Epithelial cell of proximal tubule (primary cell): ENCODE data around the gene FOXK2. TPM values are rescaled to one million over a fixed set of nuclear protein-coding genes. Genes with fewer than 3 reads are reported as not detected.

Experiments
- DNase-seq: peaks from one replicate; pipeline ENCODE4 v3.0.0-alpha.2; 2011; ENCODE audit warnings: low read depth
- H3K4me3 ChIP-seq: 2 replicates; pipeline ENCODE4 v1.5.1; 2011; ENCODE audit warnings: low read depth, mild to moderate bottlenecking, low read length
- CTCF ChIP-seq: conservative IDR thresholded peaks from 2 replicates; pipeline ENCODE4 v1.5.1; 2012; ENCODE audit warnings: low read depth, mild to moderate bottlenecking, low read length
- total RNA-seq: library from RNA; depleted of rRNA; stranded (reverse); fragments of >200 nt; gene quantifications from 2 replicates; pipeline ENCODE4 v1.2.3, GENCODE V29; 2015

FOXK2 gene
- total RNA-seq, 1 donor from 2014 or later, result 33.4 TPM

GRCh38 chr17:82616021-82616711 lies 96.6 kb downstream of the FOXK2 start:
- H3K4me3 ChIP-seq, result no peak overlapping the region
- no peak for DNase-seq
- no peak for TF ChIP-seq CTCF

GRCh38 chr17:82619211-82619610 lies 99.7 kb downstream of the FOXK2 start:
- no peak for DNase-seq
- no peak overlapping the region for H3K4me3 ChIP-seq
- TF ChIP-seq CTCF, result no peak

GRCh38 chr17:82619641-82620040 lies 100.1 kb downstream of the FOXK2 start:
- H3K4me3 ChIP-seq, result no peak overlapping the region
- no peak for TF ChIP-seq CTCF
- no peak for DNase-seq

- H3K4me3 ChIP-seq, result no peak overlapping the region
- no peak for TF ChIP-seq CTCF
- DNase-seq, result no peak
These were observed 104.2 kb downstream of the FOXK2 start for GRCh38 chr17:82623707-82624106.

GRCh38 chr17:82627405-82627804 lies 107.9 kb downstream of the FOXK2 start:
- TF ChIP-seq CTCF, result no peak
- H3K4me3 ChIP-seq, result no peak overlapping the region
- DNase-seq, result no peak

GRCh38 chr17:82629748-82630147 lies 110.2 kb downstream of the FOXK2 start:
- TF ChIP-seq CTCF, result no peak
- DNase-seq, result no peak
- H3K4me3 ChIP-seq, result no peak overlapping the region

- TF ChIP-seq CTCF, result no peak
- no peak for DNase-seq
- H3K4me3 ChIP-seq, result no peak overlapping the region
These were observed 110.7 kb downstream of the FOXK2 start for GRCh38 chr17:82630212-82630611.
